HUES6 (cell line): ENCODE data around the gene COL12A1.
A peak's percentile ranks its signal among the peaks of the same experiment; 100 is the strongest.

Experiments
- H3K27ac ChIP-seq: 2 replicates; pipeline ENCODE4 v1.7.0; 2013; ENCODE audit warnings: low read depth, mild to moderate bottlenecking, low read length, inconsistent platforms
- H3K27me3 ChIP-seq: 2 replicates; pipeline ENCODE4 v1.6.1; 2013; ENCODE audit warnings: low read length; ENCODE audit not compliant: control insufficient read depth, insufficient read depth
- H3K36me3 ChIP-seq: 2 replicates; pipeline ENCODE4 v1.6.1; 2013; ENCODE audit warnings: low read length; ENCODE audit not compliant: control insufficient read depth, insufficient read depth
- H3K4me1 ChIP-seq: 2 replicates; pipeline ENCODE4 v1.6.1; 2013; ENCODE audit warnings: low read length; ENCODE audit not compliant: control insufficient read depth, insufficient read depth
- H3K4me3 ChIP-seq: 2 replicates; pipeline ENCODE4 v1.5.1; 2013; ENCODE audit warnings: low read depth, low read length
- H3K9ac ChIP-seq: one replicate; pipeline ENCODE4 v1.6.1; 2013; ENCODE audit warnings: mild to moderate bottlenecking, low read length
- H3K9me3 ChIP-seq: 2 replicates; pipeline ENCODE4 v1.6.1; 2013; ENCODE audit warnings: low read depth, low read length; ENCODE audit not compliant: control insufficient read depth, insufficient read depth

The COL12A1 gene

DNA sequence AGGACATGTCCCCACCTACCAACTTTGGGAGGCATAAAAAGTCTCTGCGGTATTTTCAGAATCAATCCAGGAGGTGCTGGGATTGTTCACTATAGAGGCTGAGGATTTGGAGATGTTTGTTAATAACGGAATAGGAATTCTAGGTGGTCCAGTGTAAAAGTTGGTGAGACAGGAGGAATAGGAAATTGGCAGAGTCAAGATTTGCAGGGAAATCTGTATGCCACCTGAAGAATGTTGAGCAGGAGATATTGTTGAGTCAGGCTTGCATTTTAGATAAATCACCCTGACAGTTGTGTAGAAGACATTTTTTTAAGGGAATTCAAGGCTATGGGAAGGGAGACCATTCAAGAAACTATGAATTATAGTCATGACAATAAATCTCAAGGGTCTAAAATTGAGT is 124.8 kb downstream of the COL12A1 start:
- Histone ChIP-seq H3K27me3 (peaks cover 4% of the 10 kb centered on the region; the same call in 1 of the 2 replicates), H3K9ac (no peak overlapping the region), H3K27ac (no peak overlapping the region), H3K9me3 (no peaks in the 10 kb centered on the region), H3K4me1 (no peaks in the 10 kb centered on the region; the same call in 1 of the 2 replicates), H3K4me3 (no peak overlapping the region), H3K36me3 (no peaks in the 10 kb centered on the region)

- Histone ChIP-seq H3K4me3 (no peak overlapping the region), H3K9ac (no peak overlapping the region), H3K36me3 (no peaks in the 10 kb centered on the region), H3K27ac (no peak overlapping the region), H3K4me1 (no peaks in the 10 kb centered on the region), H3K9me3 (no peaks in the 10 kb centered on the region), H3K27me3 (no peaks in the 10 kb centered on the region; the same call in 1 of the 2 replicates)
Observed at GRCh38 chr6:75079589-75079988, 126.3 kb downstream of the COL12A1 start.

DNA sequence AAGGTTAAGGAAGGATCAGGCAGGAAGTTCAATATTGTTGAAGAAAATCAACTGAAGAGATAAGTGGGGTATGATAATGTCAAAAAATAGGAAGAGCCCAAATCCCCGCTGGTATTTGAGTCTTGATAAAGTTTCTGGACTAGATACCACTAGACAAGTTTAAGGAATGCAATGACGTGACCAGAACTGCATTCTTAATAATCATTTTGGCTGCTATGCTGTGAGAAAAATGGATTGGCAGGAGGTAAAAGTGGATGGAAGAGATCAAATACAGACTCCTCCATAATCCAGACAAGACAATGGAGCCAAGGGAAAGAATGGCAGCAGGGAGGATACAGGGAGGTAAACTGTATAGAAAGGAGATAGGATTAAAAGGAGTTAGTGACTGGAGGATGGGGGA is 128.2 kb downstream of the COL12A1 start:
- Histone ChIP-seq H3K27me3 (no peaks in the 10 kb centered on the region), H3K4me3 (no peak overlapping the region), H3K27ac (no peak overlapping the region), H3K4me1 (no peaks in the 10 kb centered on the region), H3K36me3 (no peaks in the 10 kb centered on the region), H3K9ac (no peak overlapping the region), H3K9me3 (no peaks in the 10 kb centered on the region)

- no peaks in the 10 kb centered on the region for H3K36me3 ChIP-seq
- H3K9me3 ChIP-seq, result no peaks in the 10 kb centered on the region
- H3K27ac ChIP-seq, result no peak overlapping the region
- no peak overlapping the region for H3K4me3 ChIP-seq
- no peak overlapping the region for H3K9ac ChIP-seq
- no peaks in the 10 kb centered on the region for H3K27me3 ChIP-seq
- H3K4me1 ChIP-seq, result no peaks in the 10 kb centered on the region
Observed at GRCh38 chr6:75076009-75076408, 129.8 kb downstream of the COL12A1 start.

DNA sequence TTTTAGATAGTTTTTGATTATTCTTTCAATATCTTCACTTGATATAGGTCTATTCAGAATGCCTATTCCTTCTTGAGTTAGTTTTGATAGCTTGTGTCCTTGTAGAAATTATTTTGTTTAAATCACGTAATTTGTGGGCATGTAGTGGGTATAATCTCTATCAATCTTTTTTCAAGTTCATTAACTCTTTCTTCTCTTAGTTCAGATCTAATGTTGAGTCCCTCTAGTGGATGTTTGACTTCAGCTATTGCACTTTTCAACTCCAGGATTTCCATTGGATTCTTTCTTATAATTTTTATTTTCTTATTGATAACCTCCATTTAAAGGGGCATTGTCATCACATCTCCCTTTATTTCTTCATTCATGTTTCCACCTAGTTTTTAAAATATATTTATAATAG is 135.6 kb downstream of the COL12A1 start:
- H3K36me3 ChIP-seq, result no peaks in the 10 kb centered on the region
- H3K9ac ChIP-seq, result no peak overlapping the region
- H3K4me1 ChIP-seq, result 0 out of 2 replicates have a peak, but pooled peaks cover 8% of the 10 kb centered on the region
- H3K4me3 ChIP-seq, result no peak overlapping the region
- H3K27me3 ChIP-seq, result no peaks in the 10 kb centered on the region
- H3K9me3 ChIP-seq, result peaks cover 15% of the 10 kb centered on the region; the same call in 1 of the 2 replicates
- no peak overlapping the region for H3K27ac ChIP-seq

DNA sequence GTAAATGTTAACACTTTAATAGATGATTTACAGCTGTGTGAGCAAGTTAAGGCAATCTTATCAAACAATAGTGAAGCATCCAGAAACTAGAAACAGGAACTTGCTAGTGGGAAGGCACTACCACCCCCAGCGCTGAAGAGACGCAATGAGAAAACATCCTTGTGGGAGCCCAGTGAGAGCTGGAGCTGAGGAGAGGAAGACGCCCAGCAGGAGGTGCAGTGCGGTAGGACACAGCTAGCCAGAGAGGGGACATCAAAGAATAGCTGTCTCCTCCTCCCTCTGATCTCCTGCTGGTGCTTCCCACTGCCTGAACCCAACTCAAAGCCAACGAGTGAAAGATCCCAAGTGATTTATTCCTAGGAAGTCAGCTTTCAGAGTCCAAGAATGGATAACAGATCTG is 140.3 kb downstream of the COL12A1 start:
- Histone ChIP-seq H3K27me3 (no peaks in the 10 kb centered on the region), H3K9me3 (peaks cover 15% of the 10 kb centered on the region; the same call in 1 of the 2 replicates), H3K4me1 (0 out of 2 replicates have a peak, but pooled peaks cover 10% of the 10 kb centered on the region), H3K4me3 (no peak overlapping the region), H3K9ac (no peak overlapping the region), H3K27ac (peak overlapping the region; percentile 20; the same call in 1 of the 2 replicates), H3K36me3 (no peaks in the 10 kb centered on the region)

DNA sequence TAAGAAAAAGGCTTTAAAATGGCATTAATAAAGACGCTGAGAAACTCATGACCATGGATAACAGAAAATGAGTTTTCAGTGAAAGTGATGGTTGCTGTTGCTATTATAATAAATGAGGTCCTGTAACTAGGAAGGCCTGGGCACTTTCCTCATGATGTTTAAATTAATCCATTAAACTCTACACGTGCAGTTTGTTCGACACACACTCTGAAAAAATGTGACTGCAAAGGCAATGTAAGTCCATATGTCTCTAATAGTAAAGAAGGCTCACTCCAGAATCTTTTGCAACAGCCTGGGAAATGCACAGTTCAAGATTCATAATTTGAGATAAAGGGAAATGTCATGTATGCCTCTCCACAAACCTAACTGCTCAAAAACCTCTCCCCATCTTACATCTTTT is 153.4 kb downstream of the COL12A1 start:
- Histone ChIP-seq H3K4me3 (no peak overlapping the region), H3K27ac (no peak overlapping the region), H3K27me3 (no peaks in the 10 kb centered on the region)

DNA sequence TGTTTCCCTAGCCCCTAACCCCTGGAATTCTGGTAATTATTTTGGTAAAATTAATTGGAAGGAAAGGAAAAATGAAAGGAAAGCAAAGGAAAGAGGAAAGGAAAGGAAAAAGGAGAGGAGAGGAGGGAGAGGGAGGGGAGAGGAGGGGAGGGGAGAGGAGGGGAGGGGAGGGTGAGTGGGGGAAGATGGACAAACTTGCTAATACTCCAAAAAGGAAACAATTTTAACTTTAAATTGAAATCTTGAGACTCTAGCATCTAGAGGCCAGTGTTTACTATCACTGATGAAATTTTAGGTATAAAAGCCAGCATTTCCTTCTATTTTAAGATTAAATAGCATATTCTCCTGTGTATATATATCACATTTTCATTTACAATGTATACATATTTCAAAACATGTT is 156.5 kb downstream of the COL12A1 start:
- H3K9me3 ChIP-seq, result no peaks in the 10 kb centered on the region
- no peak overlapping the region for H3K9ac ChIP-seq
- no peaks in the 10 kb centered on the region for H3K27me3 ChIP-seq
- no peaks in the 10 kb centered on the region for H3K4me1 ChIP-seq
- no peak overlapping the region for H3K4me3 ChIP-seq
- H3K36me3 ChIP-seq, result no peaks in the 10 kb centered on the region
- no peak overlapping the region for H3K27ac ChIP-seq

More for the DNA sequence above, 153.4 kb downstream of the COL12A1 start:
- Histone ChIP-seq H3K9ac (no peak overlapping the region), H3K9me3 (no peaks in the 10 kb centered on the region), H3K4me1 (no peaks in the 10 kb centered on the region), H3K36me3 (no peaks in the 10 kb centered on the region)

- H3K9me3 ChIP-seq, result no peaks in the 10 kb centered on the region
- no peak overlapping the region for H3K4me3 ChIP-seq
- H3K9ac ChIP-seq, result no peak overlapping the region
- H3K27me3 ChIP-seq, result no peaks in the 10 kb centered on the region
- no peaks in the 10 kb centered on the region for H3K36me3 ChIP-seq
- H3K4me1 ChIP-seq, result no peaks in the 10 kb centered on the region
- no peak overlapping the region for H3K27ac ChIP-seq
Observed at GRCh38 chr6:75044846-75045245, 161.0 kb downstream of the COL12A1 start.

DNA sequence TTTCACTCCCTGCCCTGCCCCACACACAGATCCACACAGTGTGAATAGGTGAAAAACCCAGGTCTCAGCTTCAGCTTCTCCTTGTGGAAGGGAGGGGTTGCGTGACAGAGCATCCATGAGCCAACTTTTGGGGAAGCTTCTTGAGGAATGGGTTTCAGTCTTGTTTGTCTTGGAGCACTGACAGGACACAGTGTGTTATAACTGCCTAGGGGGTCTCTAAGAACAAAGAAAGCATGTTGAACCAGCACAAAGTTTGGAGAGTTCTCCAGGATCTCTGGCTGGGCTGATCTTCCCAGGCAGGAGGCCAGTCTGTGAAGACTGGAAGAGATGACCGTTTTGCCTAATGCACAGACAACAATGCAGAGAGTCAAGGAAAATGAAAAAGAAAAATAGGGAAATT is 164.5 kb downstream of the COL12A1 start:
- H3K27me3 ChIP-seq, result no peaks in the 10 kb centered on the region
- no peak overlapping the region for H3K9ac ChIP-seq
- no peaks in the 10 kb centered on the region for H3K9me3 ChIP-seq
- no peak overlapping the region for H3K27ac ChIP-seq
- H3K36me3 ChIP-seq, result no peaks in the 10 kb centered on the region
- no peak overlapping the region for H3K4me3 ChIP-seq
- no peaks in the 10 kb centered on the region for H3K4me1 ChIP-seq
